Keratinocyte (primary cell): ENCODE data around the gene ADAMTSL1. TPM values are rescaled to one million over a fixed set of nuclear protein-coding genes. Genes with fewer than 3 reads are reported as not detected.

Experiments
- DNase-seq: peaks from one replicate; pipeline ENCODE4 v3.0.0-alpha.2; 2011; ENCODE audit warnings: low read depth, missing footprints, low spot score
- FAIRE-seq: peaks from 2 replicates; lab custom pipeline; 2011; peaks lifted over from hg19 to GRCh38; lab: Jason Lieb, UNC
- H2AFZ ChIP-seq: 2 replicates; pipeline ENCODE4 v1.6.0; 2012; ENCODE audit warnings: low read length, control low read depth, inconsistent platforms; ENCODE audit not compliant: control insufficient read depth
- H3K27ac ChIP-seq: 2 replicates; pipeline ENCODE4 v1.5.1; 2011; ENCODE audit warnings: low read length; ENCODE audit not compliant: control insufficient read depth, insufficient read depth
- H3K27me3 ChIP-seq: 3 replicates; pipeline ENCODE4 v1.6.0; 2011; ENCODE audit warnings: low read length; ENCODE audit not compliant: control insufficient read depth, insufficient read depth; ENCODE audit errors: extremely low read depth
- H3K36me3 ChIP-seq, 2 experiments: 2 replicates in 1 of 2; 3 replicates in 1 of 2; pipeline ENCODE4 v1.5.1; 2011; ENCODE audit warnings: low read length in 2 of 2, mild to moderate bottlenecking in 1 of 2; ENCODE audit not compliant: control insufficient read depth in 2 of 2, insufficient read depth in 2 of 2; ENCODE audit errors: extremely low read depth in 1 of 2
- H3K4me1 ChIP-seq: 3 replicates; pipeline ENCODE4 v1.5.1; 2011; ENCODE audit warnings: low read length; ENCODE audit not compliant: control insufficient read depth, insufficient read depth; ENCODE audit errors: extremely low read depth
- H3K4me2 ChIP-seq: 3 replicates; pipeline ENCODE4 v1.6.0; 2011; ENCODE audit warnings: low read depth, low read length; ENCODE audit not compliant: control insufficient read depth, insufficient read depth; ENCODE audit errors: extremely low read depth
- H3K4me3 ChIP-seq, 3 experiments: fragments of 200-600 bp in 1 of 3; sonication (generic) in 1 of 3; 2 replicates in 2 of 3; 3 replicates in 1 of 3; pipeline ENCODE4 v1.5.1; 2011 to 2016; ENCODE audit warnings: low read length in 3 of 3, mild to moderate bottlenecking in 3 of 3, control low read depth in 2 of 3, inconsistent platforms in 1 of 3, low read depth in 1 of 3, mixed read lengths in 1 of 3, mixed run types in 1 of 3, moderate library complexity in 1 of 3; ENCODE audit not compliant: control insufficient read depth in 2 of 3, insufficient read depth in 2 of 3; ENCODE audit errors: extremely low read depth in 1 of 3
- H3K79me2 ChIP-seq: 2 replicates; pipeline ENCODE4 v1.6.0; 2012; ENCODE audit warnings: low read length; ENCODE audit not compliant: control insufficient read depth, insufficient read depth
- H3K9ac ChIP-seq: 3 replicates; pipeline ENCODE4 v1.6.0; 2011; ENCODE audit warnings: low read length; ENCODE audit not compliant: control insufficient read depth, insufficient read depth; ENCODE audit errors: extremely low read depth
- H3K9me1 ChIP-seq: 3 replicates; pipeline ENCODE4 v1.6.0; 2011; ENCODE audit warnings: low read length; ENCODE audit not compliant: control insufficient read depth, insufficient read depth; ENCODE audit errors: extremely low read depth
- H3K9me3 ChIP-seq: 2 replicates; pipeline ENCODE4 v1.5.1; 2012; ENCODE audit warnings: low read depth, low read length; ENCODE audit not compliant: control insufficient read depth
- H4K20me1 ChIP-seq: 3 replicates; pipeline ENCODE4 v1.6.0; 2011; ENCODE audit warnings: low read length; ENCODE audit not compliant: control insufficient read depth, insufficient read depth; ENCODE audit errors: extremely low read depth
- CTCF ChIP-seq, 3 experiments: IDR thresholded peaks in 1 of 3; conservative IDR thresholded peaks in 1 of 3; optimal IDR thresholded peaks in 1 of 3; 2 replicates in 2 of 3; 3 replicates in 1 of 3; pipeline versions ENCODE3 to v1.5.1; 2011; ENCODE audit warnings: low read length in 3 of 3, mild to moderate bottlenecking in 3 of 3, moderate library complexity in 2 of 3, control low read depth in 1 of 3, inconsistent platforms in 1 of 3; ENCODE audit not compliant: insufficient read depth in 2 of 3; ENCODE audit errors: extremely low read depth in 1 of 3
- EZH2 ChIP-seq: IDR thresholded peaks from one replicate; pipeline ENCODE4 v1.6.1; 2012; ENCODE audit warnings: inconsistent platforms, mild to moderate bottlenecking, low read length, moderate library complexity
- dilution Hi-C: fragments of 300-500 bp; cut with MboI; formaldehyde crosslinking; loops from one replicate; pipeline ENCODE4 v1.7.0; 2020; ENCODE audit warnings: low sequenced_read_pairs; ENCODE audit not compliant: extremely low pct_ligation_motif_present
- polyA plus RNA-seq, 5 experiments: library from polyadenylated mRNA; depleted of rRNA in 3 of 5; stranded (reverse) in 3 of 5; stranded (forward) in 1 of 5; unstranded in 1 of 5; fragments of >200 nt; gene quantifications; 1 replicate in 1 of 5; 2 replicates in 3 of 5; 3 replicates in 1 of 5; pipeline versions ENCODE4 v1.2.1 to v1.2.3, GENCODE V29; 2011 to 2012; ENCODE audit warnings: missing spikeins in 2 of 5, low read depth in 1 of 5, low replicate concordance in 1 of 5

ADAMTSL1 gene
- polyA plus RNA-seq, 1 donor (not counting 4 experiments of a cell fraction or from before 2014, with no cell fraction given): 1.1 TPM

DNA sequence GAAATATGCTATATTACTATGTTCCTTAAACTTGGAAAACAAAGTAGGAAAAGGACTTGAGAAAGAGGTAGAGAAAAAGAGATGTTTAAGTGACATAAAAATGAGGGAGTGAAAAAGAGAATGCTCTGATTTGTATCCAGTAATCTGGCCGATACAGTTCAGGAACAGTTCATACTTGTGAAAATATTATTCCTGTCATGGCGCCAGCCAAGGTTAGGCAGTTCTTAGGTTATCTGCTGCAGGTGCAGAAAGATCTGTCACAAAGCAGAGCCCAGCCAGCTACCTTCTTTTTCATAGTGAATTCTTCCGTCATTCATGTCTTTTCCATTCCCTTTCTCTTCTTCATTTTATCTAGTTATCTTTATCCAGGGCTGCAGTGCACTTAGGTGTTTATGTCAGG, 256.3 kb downstream of the ADAMTSL1 start:
- no peaks in the 10 kb centered on the region for H4K20me1 ChIP-seq
- H3K9me1 ChIP-seq: no peaks in the 10 kb centered on the region
- no peak overlapping the region for H3K4me3 ChIP-seq
- H3K4me1 ChIP-seq: no peaks in the 10 kb centered on the region
- H3K79me2 ChIP-seq: no peaks in the 10 kb centered on the region
- no peaks in the 10 kb centered on the region for H3K36me3 ChIP-seq
- H3K27ac ChIP-seq: no peak overlapping the region
- H3K9ac ChIP-seq: no peak overlapping the region
- no peak for FAIRE-seq
- TF ChIP-seq EZH2 (no peak), CTCF (optimal IDR thresholded peaks at IDR 0.05 in 1 of 3, IDR thresholded peaks at IDR 0.05 in 1 of 3, conservative IDR thresholded peaks at IDR 0.05 in 1 of 3; ENCODE audit: extremely low read depth in 1 of 3, insufficient read depth in 2 of 3, low read length in 3 of 3) (no peak)
- no peaks in the 10 kb centered on the region for H3K27me3 ChIP-seq
- H3K9me3 ChIP-seq: no peaks in the 10 kb centered on the region
- dilution Hi-C loops: no loop called here
- DNase-seq: no peak
- H2AFZ ChIP-seq: no peak overlapping the region
- H3K4me2 ChIP-seq: no peak overlapping the region

GRCh38 chr9:18739127-18739526, 265.2 kb downstream of the ADAMTSL1 start:
- TF ChIP-seq CTCF (optimal IDR thresholded peaks at IDR 0.05 in 1 of 3, IDR thresholded peaks at IDR 0.05 in 1 of 3, conservative IDR thresholded peaks at IDR 0.05 in 1 of 3; ENCODE audit: extremely low read depth in 1 of 3, insufficient read depth in 2 of 3, low read length in 3 of 3) (no peak), EZH2 (no peak)
- FAIRE-seq: no peak
- no peak overlapping the region for H3K27ac ChIP-seq

More at GRCh38 chr9:18739127-18739526, 265.2 kb downstream of the ADAMTSL1 start:
- Histone ChIP-seq H4K20me1 (no peaks in the 10 kb centered on the region), H3K9ac (no peak overlapping the region), H3K4me3 (no peak overlapping the region), H3K4me2 (no peak overlapping the region), H3K9me3 (no peaks in the 10 kb centered on the region), H3K4me1 (no peaks in the 10 kb centered on the region), H3K79me2 (no peaks in the 10 kb centered on the region), H3K27me3 (no peaks in the 10 kb centered on the region), H3K36me3 (no peaks in the 10 kb centered on the region), H3K9me1 (no peaks in the 10 kb centered on the region), H2AFZ (no peak overlapping the region)
- no peak for DNase-seq
- dilution Hi-C loops: no loop called here
